NB4 (cell line): Measurements from ENCODE around the gene NOMO2.
"Not testable (repeated sequence)": the region's sequence is repeated elsewhere in the genome, so short reads cannot be mapped to it uniquely, and the experiment has no call there.

ENCODE experiments used
- POLR2A ChIP-seq: IDR thresholded peaks from 2 replicates; pipeline ENCODE4 v1.6.1; 2011; ENCODE audit warnings: mild to moderate bottlenecking; ENCODE audit not compliant: insufficient read length; ENCODE audit errors: extremely low read depth
- TF ChIP-seq, protein P1 (sequence below): IDR thresholded peaks from one replicate; pipeline ENCODE4 v1.5.1; 2012; ENCODE audit warnings: low read depth, low read length

DNA sequence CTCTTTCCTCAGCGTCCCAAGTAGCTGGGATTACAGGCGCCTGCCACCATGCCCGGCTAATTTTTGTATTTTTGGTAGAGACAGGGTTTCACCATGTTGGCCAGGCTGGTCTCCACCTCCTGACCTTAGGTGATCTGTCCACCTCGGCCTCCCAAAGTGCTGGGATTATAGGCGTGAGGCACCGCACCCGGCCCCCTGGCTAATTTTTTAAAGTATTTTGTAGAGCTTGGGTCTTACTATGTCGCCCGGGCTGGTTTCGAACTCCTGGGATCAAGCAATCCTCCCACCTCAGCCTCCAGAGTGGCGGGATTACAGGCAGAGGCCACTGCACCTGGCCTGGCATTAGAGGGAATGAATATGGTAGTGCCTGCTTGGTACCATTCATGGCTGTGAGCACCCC lies 33.9 kb upstream of the NOMO2 start:
- TF ChIP-seq, protein P1, sequence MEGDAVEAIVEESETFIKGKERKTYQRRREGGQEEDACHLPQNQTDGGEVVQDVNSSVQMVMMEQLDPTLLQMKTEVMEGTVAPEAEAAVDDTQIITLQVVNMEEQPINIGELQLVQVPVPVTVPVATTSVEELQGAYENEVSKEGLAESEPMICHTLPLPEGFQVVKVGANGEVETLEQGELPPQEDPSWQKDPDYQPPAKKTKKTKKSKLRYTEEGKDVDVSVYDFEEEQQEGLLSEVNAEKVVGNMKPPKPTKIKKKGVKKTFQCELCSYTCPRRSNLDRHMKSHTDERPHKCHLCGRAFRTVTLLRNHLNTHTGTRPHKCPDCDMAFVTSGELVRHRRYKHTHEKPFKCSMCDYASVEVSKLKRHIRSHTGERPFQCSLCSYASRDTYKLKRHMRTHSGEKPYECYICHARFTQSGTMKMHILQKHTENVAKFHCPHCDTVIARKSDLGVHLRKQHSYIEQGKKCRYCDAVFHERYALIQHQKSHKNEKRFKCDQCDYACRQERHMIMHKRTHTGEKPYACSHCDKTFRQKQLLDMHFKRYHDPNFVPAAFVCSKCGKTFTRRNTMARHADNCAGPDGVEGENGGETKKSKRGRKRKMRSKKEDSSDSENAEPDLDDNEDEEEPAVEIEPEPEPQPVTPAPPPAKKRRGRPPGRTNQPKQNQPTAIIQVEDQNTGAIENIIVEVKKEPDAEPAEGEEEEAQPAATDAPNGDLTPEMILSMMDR = not testable (repeated sequence)
- not testable (repeated sequence) for TF ChIP-seq POLR2A
